Endodermal cell (in vitro differentiated cells): ENCODE data around the gene OR8B4. TPM values are rescaled to one million over a fixed set of nuclear protein-coding genes. Genes with fewer than 3 reads are reported as not detected.

Experiments used
- DNase-seq: peaks from one replicate; pipeline ENCODE4 v3.0.0-alpha.2; 2017
- H3K27ac ChIP-seq: 2 replicates; pipeline ENCODE4 v1.5.1; 2013; ENCODE audit warnings: mild to moderate bottlenecking, low read depth, low read length, moderate library complexity
- H3K27me3 ChIP-seq: 2 replicates; pipeline ENCODE4 v1.6.1; 2013; ENCODE audit warnings: mild to moderate bottlenecking, low read length, moderate library complexity; ENCODE audit not compliant: insufficient read depth, control insufficient read depth, poor library complexity, severe bottlenecking
- H3K36me3 ChIP-seq: 2 replicates; pipeline ENCODE4 v1.7.0; 2013; ENCODE audit warnings: mild to moderate bottlenecking, low read length, moderate library complexity; ENCODE audit not compliant: control insufficient read depth, insufficient read depth
- H3K4me1 ChIP-seq: one replicate; pipeline ENCODE4 v1.7.0; 2013; ENCODE audit warnings: low read length; ENCODE audit not compliant: control insufficient read depth, insufficient read depth
- H3K4me3 ChIP-seq: 2 replicates; pipeline ENCODE4 v1.5.1; 2013; ENCODE audit warnings: mild to moderate bottlenecking, low read length, moderate library complexity
- H3K9ac ChIP-seq: 2 replicates; pipeline ENCODE4 v1.6.1; 2013; ENCODE audit warnings: mild to moderate bottlenecking, low read length, moderate library complexity; ENCODE audit not compliant: poor library complexity, severe bottlenecking; ENCODE audit errors: extremely low read depth
- H3K9me3 ChIP-seq: 2 replicates; pipeline ENCODE4 v1.6.1; 2013; ENCODE audit warnings: mild to moderate bottlenecking, low read length, moderate library complexity; ENCODE audit not compliant: control insufficient read depth
- H3K27ac Mint-ChIP-seq: 2 replicates; pipeline ENCODE4 v1.8.0; 2020; ENCODE audit warnings: mixed read lengths
- H3K27me3 Mint-ChIP-seq: 2 replicates; pipeline ENCODE4 v1.8.0; 2021; ENCODE audit warnings: mild to moderate bottlenecking, mixed read lengths; ENCODE audit not compliant: insufficient read depth
- H3K36me3 Mint-ChIP-seq: 2 replicates; pipeline ENCODE4 v1.8.0; 2020; ENCODE audit warnings: low read depth, mixed read lengths
- H3K4me1 Mint-ChIP-seq: 2 replicates; pipeline ENCODE4 v1.8.0; 2020; ENCODE audit warnings: mixed read lengths
- H3K4me3 Mint-ChIP-seq: 2 replicates; pipeline ENCODE4 v1.8.0; 2020; ENCODE audit warnings: mild to moderate bottlenecking, moderate library complexity, mixed read lengths
- H3K9me3 Mint-ChIP-seq: 2 replicates; pipeline ENCODE4 v1.8.0; 2020; ENCODE audit warnings: mild to moderate bottlenecking, mixed read lengths
- WGBS, 2 experiments: methylation state at CpG; one replicate each; pipeline versions ENCODE4 v1.1.5 to v1.1.7; 2013; ENCODE audit warnings: missing lambda C conversion rate in 2 of 2, mixed read lengths in 1 of 2; ENCODE audit not compliant: insufficient coverage in 1 of 2, insufficient read length in 1 of 2; 5-methylcytosine and 5-hydroxymethylcytosine counted together
- long read RNA-seq, 4 experiments: library from polyadenylated mRNA in 2 of 4; library from RNA in 1 of 4; library from capped mRNA in 1 of 4; stranded (forward) in 3 of 4; unstranded in 1 of 4; transcript quantifications; one replicate each; pipeline ENCODE4 v2.0.0, GENCODE V29; 2020 to 2021; ENCODE audit warnings: inconsistent platforms in 1 of 4
- polyA plus RNA-seq, 2 experiments: library from polyadenylated mRNA; stranded (reverse); fragments of 50-300 nt; gene quantifications; one replicate each; pipeline ENCODE4 v1.2.3, GENCODE V29; 2013
- total RNA-seq, 2 donors: library from RNA; stranded (reverse); fragmentation: NEBNext Ultra II Directional in 1 of 2; extraction: Animal tissue kit (Norgen Biotek cat#: 25700) in 1 of 2; gene quantifications; 2 replicates in 1 of 2; 3 replicates in 1 of 2; pipeline ENCODE4 v1.2.1, GENCODE V29; 2021
- TF ChIP-seq, protein P1 (sequence below): fragments of 200-600 bp; sonication (generic); conservative IDR thresholded peaks from 2 replicates; pipeline ENCODE4 v1.5.0; 2021; ENCODE audit warnings: antibody characterized with exemption, mild to moderate bottlenecking

The OR8B4 gene, protein sequence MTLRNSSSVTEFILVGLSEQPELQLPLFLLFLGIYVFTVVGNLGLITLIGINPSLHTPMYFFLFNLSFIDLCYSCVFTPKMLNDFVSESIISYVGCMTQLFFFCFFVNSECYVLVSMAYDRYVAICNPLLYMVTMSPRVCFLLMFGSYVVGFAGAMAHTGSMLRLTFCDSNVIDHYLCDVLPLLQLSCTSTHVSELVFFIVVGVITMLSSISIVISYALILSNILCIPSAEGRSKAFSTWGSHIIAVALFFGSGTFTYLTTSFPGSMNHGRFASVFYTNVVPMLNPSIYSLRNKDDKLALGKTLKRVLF
- total RNA-seq: not detected
- not detected for polyA plus RNA-seq (2013, experiment 1 of 2)
- not detected for polyA plus RNA-seq (2013, experiment 2 of 2)
- long read RNA-seq, experiment 1: 0 reads
- long read RNA-seq, experiment 2: 0 reads
- long read RNA-seq, experiment 3: 0 reads
- long read RNA-seq, experiment 4: 0 reads

DNA sequence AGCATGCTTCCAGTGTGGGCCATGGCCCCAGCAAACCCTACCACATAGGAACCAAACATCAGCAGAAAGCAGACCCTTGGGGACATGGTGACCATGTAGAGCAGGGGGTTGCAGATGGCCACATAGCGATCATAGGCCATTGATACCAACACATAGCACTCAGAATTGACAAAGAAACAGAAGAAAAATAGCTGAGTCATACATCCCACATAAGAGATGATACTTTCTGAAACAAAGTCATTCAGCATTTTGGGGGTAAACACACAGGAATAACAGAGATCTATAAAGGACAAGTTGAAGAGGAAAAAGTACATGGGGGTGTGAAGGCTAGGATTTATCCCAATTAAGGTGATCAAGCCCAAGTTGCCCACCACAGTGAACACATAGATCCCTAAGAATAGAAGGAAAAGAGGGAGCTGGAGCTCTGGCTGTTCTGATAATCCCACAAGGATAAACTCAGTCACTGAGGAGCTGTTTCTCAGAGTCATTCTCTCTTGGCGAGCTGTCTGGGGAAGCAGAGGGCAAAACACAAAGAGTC lies at the start of gene OR8B4:
Gene OR8B4 (minus strand): TSS at position 488 of the 538 bp plus-strand sequence. CDS start 0 bp downstream, at position 488.
- no peak for DNase-seq
- H3K9ac ChIP-seq: no peak within 1 kb of the TSS
- H3K9me3 Mint-ChIP-seq: peaks cover 9% of the 10 kb centered on the region

DNA sequence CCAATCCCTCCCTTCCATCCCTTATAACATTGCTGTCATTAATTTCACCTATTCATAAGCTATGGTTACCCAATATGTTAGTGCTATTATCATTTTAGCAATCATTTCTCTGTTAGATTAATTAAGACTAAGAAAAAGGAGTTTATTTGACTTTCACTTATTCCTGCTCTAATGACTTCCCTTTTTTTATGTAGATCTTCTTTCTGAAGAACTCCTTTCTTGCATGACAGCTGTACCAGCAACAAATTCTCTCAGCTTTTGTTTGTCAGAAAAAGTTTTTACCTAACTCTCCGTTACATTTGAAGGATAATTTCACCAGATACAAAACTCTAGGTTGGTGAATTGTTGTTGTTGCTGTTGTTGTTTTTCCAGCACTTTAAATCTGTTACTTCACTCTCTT lies 49.4 kb upstream of the OR8B4 start:
- no peaks in the 10 kb centered on the region for H3K9me3 ChIP-seq
- peaks cover 3% of the 10 kb centered on the region for H3K27me3 ChIP-seq
- Mint-ChIP-seq H3K36me3 (no peaks in the 10 kb centered on the region), H3K4me1 (peaks cover 18% of the 10 kb centered on the region), H3K27ac (no peak overlapping the region), H3K9me3 (no peaks in the 10 kb centered on the region), H3K4me3 (no peak overlapping the region), H3K27me3 (peaks cover 6% of the 10 kb centered on the region)
- TF ChIP-seq, protein P1, sequence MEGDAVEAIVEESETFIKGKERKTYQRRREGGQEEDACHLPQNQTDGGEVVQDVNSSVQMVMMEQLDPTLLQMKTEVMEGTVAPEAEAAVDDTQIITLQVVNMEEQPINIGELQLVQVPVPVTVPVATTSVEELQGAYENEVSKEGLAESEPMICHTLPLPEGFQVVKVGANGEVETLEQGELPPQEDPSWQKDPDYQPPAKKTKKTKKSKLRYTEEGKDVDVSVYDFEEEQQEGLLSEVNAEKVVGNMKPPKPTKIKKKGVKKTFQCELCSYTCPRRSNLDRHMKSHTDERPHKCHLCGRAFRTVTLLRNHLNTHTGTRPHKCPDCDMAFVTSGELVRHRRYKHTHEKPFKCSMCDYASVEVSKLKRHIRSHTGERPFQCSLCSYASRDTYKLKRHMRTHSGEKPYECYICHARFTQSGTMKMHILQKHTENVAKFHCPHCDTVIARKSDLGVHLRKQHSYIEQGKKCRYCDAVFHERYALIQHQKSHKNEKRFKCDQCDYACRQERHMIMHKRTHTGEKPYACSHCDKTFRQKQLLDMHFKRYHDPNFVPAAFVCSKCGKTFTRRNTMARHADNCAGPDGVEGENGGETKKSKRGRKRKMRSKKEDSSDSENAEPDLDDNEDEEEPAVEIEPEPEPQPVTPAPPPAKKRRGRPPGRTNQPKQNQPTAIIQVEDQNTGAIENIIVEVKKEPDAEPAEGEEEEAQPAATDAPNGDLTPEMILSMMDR: no peak
- DNase-seq: no peak
- H3K4me3 ChIP-seq: no peak overlapping the region
- no peaks in the 10 kb centered on the region for H3K4me1 ChIP-seq
- WGBS, 2 experiments: 100% methylated on average over 1 of the region's 1 CpG; no CpG with 5 or more reads in 1 of the 2 experiments
- H3K27ac ChIP-seq: no peak overlapping the region
- no peak overlapping the region for H3K9ac ChIP-seq
- no peaks in the 10 kb centered on the region for H3K36me3 ChIP-seq

More for the DNA sequence above, at the start of gene OR8B4:
- Histone ChIP-seq H3K36me3 (no peaks in the 10 kb centered on the region), H3K27ac (no peak within 1 kb of the TSS), H3K4me1 (no peaks in the 10 kb centered on the region), H3K4me3 (no peak within 1 kb of the TSS), H3K27me3 (peaks cover 3% of the 10 kb centered on the region), H3K9me3 (peaks cover 5% of the 10 kb centered on the region)
- Mint-ChIP-seq H3K27ac (no peak within 1 kb of the TSS), H3K36me3 (no peaks in the 10 kb centered on the region), H3K27me3 (peaks cover 2% of the 10 kb centered on the region), H3K4me1 (no peaks in the 10 kb centered on the region), H3K4me3 (no peak within 1 kb of the TSS)
- TF ChIP-seq, protein P1: no peak
- WGBS, 2 experiments: 92 to 100% methylated on average over 1 to 2 of the region's 2 CpGs

DNA sequence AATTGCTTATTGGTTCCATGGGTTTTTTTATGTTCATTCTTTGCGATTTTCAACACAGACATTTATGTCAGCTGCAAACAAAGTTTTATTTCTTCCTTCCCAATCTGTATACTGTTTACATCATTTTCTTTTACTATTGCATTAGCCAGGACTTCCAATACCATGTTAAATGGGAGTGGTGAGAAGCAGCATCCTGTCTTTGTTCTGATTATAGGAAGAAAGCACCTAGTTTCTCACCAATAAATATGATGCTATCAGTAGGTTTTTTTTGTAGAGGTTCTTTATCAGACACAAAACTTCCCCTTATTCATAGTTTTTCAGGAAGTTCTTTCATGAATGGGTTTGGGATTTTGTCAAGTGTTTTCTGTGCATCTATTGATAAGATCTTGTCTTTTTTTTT lies 48.8 kb upstream of the OR8B4 start:
- Mint-ChIP-seq H3K4me3 (no peak overlapping the region), H3K36me3 (no peaks in the 10 kb centered on the region), H3K9me3 (no peaks in the 10 kb centered on the region), H3K4me1 (peaks cover 18% of the 10 kb centered on the region), H3K27ac (no peak overlapping the region), H3K27me3 (peaks cover 6% of the 10 kb centered on the region)
- H3K9me3 ChIP-seq: no peaks in the 10 kb centered on the region
- no peaks in the 10 kb centered on the region for H3K36me3 ChIP-seq
- H3K27ac ChIP-seq: no peak overlapping the region
- DNase-seq: no peak
- H3K4me3 ChIP-seq: no peak overlapping the region
- H3K9ac ChIP-seq: no peak overlapping the region
- TF ChIP-seq, protein P1: no peak
- 90% methylated on average over 1 of the region's 1 CpG; no CpG with 5 or more reads in 1 of the 2 experiments for WGBS, 2 experiments
- no peaks in the 10 kb centered on the region for H3K4me1 ChIP-seq
- peaks cover 4% of the 10 kb centered on the region for H3K27me3 ChIP-seq
